Tibial artery (tissue), 4 donors: ENCODE measurements around the gene GALNTL6.

Experiments used
- DNase-seq, 2 donors: peaks; one replicate each; pipeline ENCODE4 v3.0.0-alpha.2; 2019
- H3K27ac ChIP-seq, 2 donors: fragments of 200-600 bp; sonication (generic) in 1 of 2; 1 replicate in 1 of 2; 2 replicates in 1 of 2; pipeline ENCODE4 v1.5.1; 2018 to 2019; ENCODE audit warnings: mild to moderate bottlenecking in 1 of 2
- H3K27me3 ChIP-seq, 2 donors: fragments of 200-600 bp; sonication (generic) in 1 of 2; one replicate each; pipeline versions ENCODE4 v1.5.1 to v1.6.0; 2016 to 2019
- H3K36me3 ChIP-seq, 3 donors: fragments of 200-600 bp; sonication (generic) in 2 of 3; one replicate each; pipeline ENCODE4 v1.5.1; 2016 to 2019; ENCODE audit warnings: mild to moderate bottlenecking in 2 of 3
- H3K4me1 ChIP-seq, 4 donors: fragments of 200-600 bp; sonication (generic) in 2 of 4; 1 replicate in 3 of 4; 2 replicates in 1 of 4; pipeline ENCODE4 v1.5.1; 2016 to 2019
- H3K4me3 ChIP-seq, 2 donors: fragments of 200-600 bp; sonication (generic) in 1 of 2; 1 replicate in 1 of 2; 2 replicates in 1 of 2; pipeline ENCODE4 v1.5.1; 2018 to 2019; ENCODE audit warnings: mild to moderate bottlenecking in 2 of 2
- H3K9me3 ChIP-seq, 3 donors: fragments of 200-600 bp; sonication (generic) in 1 of 3; one replicate each; pipeline ENCODE4 v1.5.1; 2016 to 2019
- CTCF ChIP-seq, 2 experiments: fragments of 200-600 bp in 1 of 2; fragments of 450-650 bp in 1 of 2; IDR thresholded peaks; one replicate each; pipeline ENCODE4 v1.5.1; 2017 to 2019; ENCODE audit warnings: antibody characterized with exemption in 2 of 2, mild to moderate bottlenecking in 1 of 2, moderate library complexity in 1 of 2
- intact Hi-C: fragments of 100-400 bp; cut with DNase I; formaldehyde crosslinking; loops from one replicate; pipeline ENCODE4 v1.15.0; 2023; ENCODE audit warnings: low total_unique reads

The GALNTL6 gene

DNA sequence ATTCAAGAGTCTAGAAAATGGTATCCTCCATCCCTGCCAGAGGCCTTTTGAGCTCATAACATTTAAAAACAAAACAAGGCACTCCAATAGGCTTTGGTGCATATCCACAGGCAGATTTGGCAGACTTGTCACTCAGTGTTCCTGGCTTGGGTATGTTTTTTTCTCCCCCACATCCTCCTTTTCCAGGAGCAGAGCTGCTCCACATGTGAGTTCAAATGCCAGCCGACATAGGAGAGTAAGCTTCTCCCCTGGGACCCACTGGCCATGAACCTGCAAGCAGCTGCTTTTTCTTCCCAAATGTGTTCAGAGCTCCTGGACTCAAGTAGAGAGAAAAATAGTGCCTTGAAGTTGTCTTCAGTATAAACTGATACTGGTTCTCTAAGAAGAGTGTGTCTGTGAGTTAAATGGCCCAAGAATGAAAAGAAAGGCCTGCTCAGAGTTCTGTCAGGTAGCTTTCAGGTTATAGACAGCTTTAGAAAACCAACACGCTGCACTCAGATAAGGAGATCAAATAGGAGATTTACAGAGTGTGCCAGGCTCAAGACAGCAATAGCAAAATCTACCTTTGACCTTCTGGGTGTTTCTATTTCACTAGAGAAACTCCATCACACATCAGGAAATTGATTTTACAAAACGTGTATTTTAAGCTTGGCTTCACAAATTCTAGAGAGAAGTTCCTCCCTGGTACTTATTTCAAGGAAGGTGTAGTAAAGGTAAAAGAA, 1192.9 kb downstream of the GALNTL6 start:
- peak overlapping the region; percentile 8 to 61 for H3K27ac ChIP-seq
- H3K4me3 ChIP-seq = no peak overlapping the region
- peaks cover 0 to 18% (median 8%) of the 10 kb centered on the region in 4 donors for H3K4me1 ChIP-seq
- H3K9me3 ChIP-seq = no peaks in the 10 kb centered on the region
- TF ChIP-seq CTCF (IDR thresholded peaks at IDR 0.05) = no peak
- H3K27me3 ChIP-seq = no peaks in the 10 kb centered on the region
- no peaks in the 10 kb centered on the region for H3K36me3 ChIP-seq
- intact Hi-C loops = no loop called here
- peak in 1 of 2 donors; percentile 66 for DNase-seq

DNA sequence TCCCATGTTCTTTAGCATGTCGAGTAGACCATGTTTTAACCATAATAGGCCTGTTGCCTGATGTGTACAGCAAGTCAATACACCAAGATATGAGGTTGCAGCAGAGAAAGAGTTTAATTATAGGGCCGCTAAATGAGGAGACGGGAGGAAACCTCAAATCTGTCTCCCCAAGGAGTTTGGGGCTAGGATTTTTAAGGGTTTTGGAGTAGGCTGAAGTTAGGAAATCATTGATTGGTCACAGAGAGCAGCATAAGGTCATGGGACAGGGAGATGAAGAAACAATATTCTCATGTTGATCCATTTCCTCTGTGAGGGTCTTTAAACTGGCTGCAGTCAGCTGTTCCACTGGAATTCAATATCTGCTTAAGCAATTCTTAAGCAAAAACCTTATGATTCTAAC, 1195.2 kb downstream of the GALNTL6 start:
- DNase-seq = no peak
- H3K4me1 ChIP-seq = peaks cover 0 to 22% (median 8%) of the 10 kb centered on the region in 4 donors
- H3K36me3 ChIP-seq = no peaks in the 10 kb centered on the region
- intact Hi-C loops = no loop called here
- H3K27me3 ChIP-seq = no peaks in the 10 kb centered on the region
- H3K27ac ChIP-seq = no peak overlapping the region
- H3K4me3 ChIP-seq = no peak overlapping the region
- no peaks in the 10 kb centered on the region for H3K9me3 ChIP-seq
- TF ChIP-seq CTCF (IDR thresholded peaks at IDR 0.05) = no peak

- peaks cover 0 to 29% (median 8%) of the 10 kb centered on the region in 4 donors for H3K4me1 ChIP-seq
- no peak for TF ChIP-seq CTCF (IDR thresholded peaks at IDR 0.05)
- H3K27ac ChIP-seq = no peak overlapping the region
- DNase-seq = no peak
- intact Hi-C loops = no loop called here
- no peaks in the 10 kb centered on the region for H3K9me3 ChIP-seq
- no peaks in the 10 kb centered on the region for H3K36me3 ChIP-seq
- no peaks in the 10 kb centered on the region for H3K27me3 ChIP-seq
- no peak overlapping the region for H3K4me3 ChIP-seq
Observed at GRCh38 chr4:173009129-173009823, 1196.1 kb downstream of the GALNTL6 start.

- H3K27me3 ChIP-seq = no peaks in the 10 kb centered on the region
- H3K9me3 ChIP-seq = no peaks in the 10 kb centered on the region
- TF ChIP-seq CTCF (IDR thresholded peaks at IDR 0.05) = no peak
- intact Hi-C loops = loop anchor here (10.0 kb wide), 2 partner anchors 152 to 402 kb away; partner anchors contain the start of gene GALNT7
- H3K4me1 ChIP-seq = peaks cover 0 to 13% (median 0%) of the 10 kb centered on the region in 4 donors
- no peak overlapping the region for H3K4me3 ChIP-seq
- no peaks in the 10 kb centered on the region for H3K36me3 ChIP-seq
- no peak for DNase-seq
- no peak overlapping the region for H3K27ac ChIP-seq
Observed at GRCh38 chr4:173012608-173013007, 1199.4 kb downstream of the GALNTL6 start.

DNA sequence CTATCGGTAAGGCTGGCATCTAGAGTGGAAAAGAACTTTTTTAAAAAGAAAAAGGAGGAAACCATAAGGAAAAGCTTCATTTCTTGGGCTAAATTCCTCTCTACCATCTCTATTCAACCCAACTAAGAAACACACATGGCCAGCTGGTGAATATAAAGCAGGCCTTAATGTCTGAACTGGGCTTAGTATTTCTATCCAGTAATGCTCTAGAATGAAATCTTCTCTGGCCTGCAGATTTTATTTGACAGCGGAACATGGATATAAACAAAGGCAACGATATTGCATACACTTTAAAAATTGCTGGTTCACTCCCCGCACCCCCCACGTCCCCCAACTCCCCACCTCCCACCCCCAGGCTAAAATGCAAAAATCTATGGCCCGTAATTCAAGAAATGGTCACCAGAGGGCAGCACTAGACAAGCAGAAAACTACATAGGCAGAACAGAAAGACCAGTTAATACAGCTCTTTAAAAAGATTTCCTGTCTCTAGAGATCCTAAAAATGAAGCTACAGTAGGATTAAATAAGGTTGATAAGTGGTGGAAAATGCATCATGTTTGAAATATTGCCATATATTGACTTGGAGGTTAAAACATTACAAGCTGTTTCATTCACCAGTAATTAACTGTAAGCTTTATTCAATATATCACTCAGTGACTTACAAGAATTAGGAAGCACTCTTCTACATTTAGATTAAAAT, 1200.2 kb downstream of the GALNTL6 start:
- H3K4me3 ChIP-seq = no peak overlapping the region
- peak; percentile 53 to 77 for TF ChIP-seq CTCF (IDR thresholded peaks at IDR 0.05)
- peak in 1 of 2 donors; percentile 31 for DNase-seq
- no peaks in the 10 kb centered on the region for H3K36me3 ChIP-seq
- no peak overlapping the region for H3K27ac ChIP-seq
- no peaks in the 10 kb centered on the region for H3K9me3 ChIP-seq
- peaks cover 0 to 13% (median 0%) of the 10 kb centered on the region in 4 donors for H3K4me1 ChIP-seq
- no peaks in the 10 kb centered on the region for H3K27me3 ChIP-seq
- intact Hi-C loops = loop anchor here (10.0 kb wide), 2 partner anchors 151 to 401 kb away; partner anchors contain the start of gene GALNT7
